Pancreas (tissue), 10 donors: ENCODE data around the gene TTC39B. TPM values are rescaled to one million over a fixed set of nuclear protein-coding genes. Genes with fewer than 3 reads are reported as not detected.
"Not testable (repeated sequence)": the region's sequence is repeated elsewhere in the genome, so short reads cannot be mapped to it uniquely, and the experiment has no call there.

Experiments used
- ATAC-seq, 4 donors: fragments of 200-7000 bp; cut with Tn5 transposase; one replicate each; pipeline versions ENCODE4 v1.8.0 to v1.9.1; 2020; ENCODE audit warnings: mild to moderate bottlenecking in 4 of 4, moderate library complexity in 4 of 4
- DNase-seq, 6 donors: peaks; one replicate each; pipeline ENCODE4 v3.0.0-alpha.2; 2020
- FAIRE-seq: peaks from 2 replicates; lab custom pipeline; 2012; peaks lifted over from hg19 to GRCh38; lab: Jason Lieb, UNC
- H3K27ac ChIP-seq, 4 donors: fragments of 200-600 bp; sonication (generic); 1 replicate in 3 of 4; 2 replicates in 1 of 4; pipeline versions ENCODE4 v1.5.0 to v1.8.0; 2020
- H3K27me3 ChIP-seq, 4 donors: fragments of 200-600 bp; one replicate each; pipeline ENCODE4 v1.8.0; 2021
- H3K36me3 ChIP-seq, 3 donors: fragments of 200-600 bp; sonication (generic) in 1 of 3; one replicate each; pipeline versions ENCODE4 v1.5.0 to v1.8.0; 2020 to 2021
- H3K4me1 ChIP-seq, 3 donors: fragments of 200-600 bp; one replicate each; pipeline ENCODE4 v1.8.0; 2021
- H3K4me3 ChIP-seq, 4 donors: fragments of 200-600 bp; sonication (generic) in 2 of 4; one replicate each; pipeline versions ENCODE4 v1.5.0 to v1.8.0; 2020 to 2021
- H3K9me3 ChIP-seq, 4 donors: fragments of 200-600 bp; one replicate each; pipeline ENCODE4 v1.8.0; 2021
- WGBS, 2 donors: extraction: QIAGEN DNeasy Blood & Tissue Kit; methylation state at CpG; one replicate each; pipeline ENCODE4 v1.1.7; 2013; 5-methylcytosine and 5-hydroxymethylcytosine counted together
- intact Hi-C, 3 donors: fragments of 100-400 bp; cut with DNase I; formaldehyde crosslinking; loops; one replicate each; pipeline versions ENCODE4 v1.11.1 to v1.14.2; 2022
- polyA plus RNA-seq, 2 donors: library from polyadenylated mRNA; stranded (reverse); fragments of 200-250 nt; gene quantifications; one replicate each; pipeline ENCODE4 v1.2.3, GENCODE V29; 2013
- total RNA-seq, 6 donors: library from RNA; stranded (reverse); fragmentation: NEBNext Ultra II Directional in 4 of 6; extraction: Animal tissue kit (Norgen Biotek cat#: 25700) in 4 of 6; gene quantifications; one replicate each; pipeline versions ENCODE4 v1.2.1 to v1.2.4, GENCODE V29; 2021 to 2023
- TF ChIP-seq, protein P1 (sequence below), 4 donors: fragments of 200-600 bp; sonication (generic) in 3 of 4; IDR thresholded peaks; one replicate each; pipeline versions ENCODE4 v1.5.0 to v1.8.0; 2021; ENCODE audit warnings: antibody characterized with exemption in 4 of 4
- donor health status: healthy with polysubstance abuse.
- donor health status: DM: no; HTN: no; CAD: no; lungs with moderate emphysema.
- donor health status: DM: no; HTN: no; CAD: no.
- donor health status: control.
- donor health status: control.
- donor health status: Bipolar disorder and iron deficiency.
- donor health status: DM: yes; HTN: yes; CAD: no.
- donor health status: DM: no; HTN: no; CAD: no.
- donor health status: DM: no; HTN: no; CAD: no.
- donor health status: DM: yes; HTN: yes; CAD: no.

Gene TTC39B
- total and polyA plus RNA-seq, 8 donors, result 1.5 to 12.1 (median 5.1) TPM

DNA sequence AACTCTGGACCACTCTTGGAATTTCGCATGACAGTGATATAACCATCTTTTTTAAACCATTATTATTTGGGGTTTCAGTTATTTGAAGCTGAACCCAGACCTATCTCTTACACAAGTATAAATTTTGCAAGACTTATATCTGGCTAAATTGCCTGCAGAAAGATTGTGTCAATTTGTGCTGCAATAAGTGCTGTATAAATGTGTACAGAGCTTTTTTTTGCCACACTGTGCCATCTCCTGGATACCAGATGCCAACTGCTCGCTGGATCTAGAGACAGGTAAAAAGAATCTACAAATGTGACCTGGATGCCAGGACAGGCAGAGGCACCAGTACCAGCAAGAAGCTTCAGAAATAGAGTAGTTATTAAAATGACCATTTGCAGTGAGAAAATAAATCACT lies 25.9 kb upstream of the TTC39B start:
- no peak for FAIRE-seq
- Histone ChIP-seq H3K9me3 (no peaks in the 10 kb centered on the region), H3K27ac (peak overlapping the region in 1 of 4 donors; percentile 4), H3K36me3 (no peaks in the 10 kb centered on the region), H3K4me3 (no peak overlapping the region), H3K4me1 (peaks cover 0 to 6% (median 4%) of the 10 kb centered on the region in 3 donors), H3K27me3 (no peaks in the 10 kb centered on the region)
- ATAC-seq, result peak in 3 of 4 donors; percentile 28 to 70 (median 65)
- intact Hi-C loops, result no loop called here
- WGBS, 2 donors, result 61 to 63% methylated on average over 2 of the region's 2 CpGs
- no peak for DNase-seq
- TF ChIP-seq, protein P1, sequence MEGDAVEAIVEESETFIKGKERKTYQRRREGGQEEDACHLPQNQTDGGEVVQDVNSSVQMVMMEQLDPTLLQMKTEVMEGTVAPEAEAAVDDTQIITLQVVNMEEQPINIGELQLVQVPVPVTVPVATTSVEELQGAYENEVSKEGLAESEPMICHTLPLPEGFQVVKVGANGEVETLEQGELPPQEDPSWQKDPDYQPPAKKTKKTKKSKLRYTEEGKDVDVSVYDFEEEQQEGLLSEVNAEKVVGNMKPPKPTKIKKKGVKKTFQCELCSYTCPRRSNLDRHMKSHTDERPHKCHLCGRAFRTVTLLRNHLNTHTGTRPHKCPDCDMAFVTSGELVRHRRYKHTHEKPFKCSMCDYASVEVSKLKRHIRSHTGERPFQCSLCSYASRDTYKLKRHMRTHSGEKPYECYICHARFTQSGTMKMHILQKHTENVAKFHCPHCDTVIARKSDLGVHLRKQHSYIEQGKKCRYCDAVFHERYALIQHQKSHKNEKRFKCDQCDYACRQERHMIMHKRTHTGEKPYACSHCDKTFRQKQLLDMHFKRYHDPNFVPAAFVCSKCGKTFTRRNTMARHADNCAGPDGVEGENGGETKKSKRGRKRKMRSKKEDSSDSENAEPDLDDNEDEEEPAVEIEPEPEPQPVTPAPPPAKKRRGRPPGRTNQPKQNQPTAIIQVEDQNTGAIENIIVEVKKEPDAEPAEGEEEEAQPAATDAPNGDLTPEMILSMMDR (IDR thresholded peaks at IDR 0.05), result no peak

DNA sequence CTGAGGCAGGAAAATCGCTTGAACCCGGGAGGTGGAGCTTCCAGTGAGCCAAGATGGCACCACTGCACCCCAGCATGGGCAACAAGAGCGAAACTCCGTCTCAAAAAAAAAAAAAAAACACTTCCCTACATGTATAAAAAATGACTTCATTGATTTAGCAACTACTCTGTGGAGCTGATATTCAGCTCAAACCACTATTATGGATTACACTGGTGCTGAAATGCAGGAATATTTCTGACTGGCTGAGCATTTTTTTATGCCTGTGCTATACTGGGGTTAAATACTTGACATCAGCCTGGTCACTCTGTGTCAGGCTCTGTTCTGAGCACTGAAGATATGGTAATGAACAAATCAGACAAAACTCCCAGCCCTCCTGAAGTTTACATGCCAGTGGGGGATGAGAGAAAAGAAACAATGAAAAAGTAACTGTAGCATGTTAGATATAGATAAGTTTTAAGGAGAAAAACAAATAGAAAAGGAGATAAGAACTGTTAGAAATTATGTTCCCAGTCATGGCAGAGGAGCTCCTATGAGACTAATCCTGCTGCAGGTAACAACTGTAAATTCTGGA lies 22.6 kb upstream of the TTC39B start:
- FAIRE-seq, result no peak
- intact Hi-C loops, result no loop called here
- Histone ChIP-seq H3K4me3 (no peak overlapping the region), H3K36me3 (no peaks in the 10 kb centered on the region), H3K27me3 (no peaks in the 10 kb centered on the region), H3K4me1 (peaks cover 0 to 6% (median 4%) of the 10 kb centered on the region in 3 donors), H3K27ac (no peak overlapping the region), H3K9me3 (no peaks in the 10 kb centered on the region)
- no peak for DNase-seq
- WGBS, 2 donors, result 85 to 89% methylated on average over 4 of the region's 4 CpGs
- TF ChIP-seq, protein P1 (IDR thresholded peaks at IDR 0.05), result no peak
- no peak for ATAC-seq

DNA sequence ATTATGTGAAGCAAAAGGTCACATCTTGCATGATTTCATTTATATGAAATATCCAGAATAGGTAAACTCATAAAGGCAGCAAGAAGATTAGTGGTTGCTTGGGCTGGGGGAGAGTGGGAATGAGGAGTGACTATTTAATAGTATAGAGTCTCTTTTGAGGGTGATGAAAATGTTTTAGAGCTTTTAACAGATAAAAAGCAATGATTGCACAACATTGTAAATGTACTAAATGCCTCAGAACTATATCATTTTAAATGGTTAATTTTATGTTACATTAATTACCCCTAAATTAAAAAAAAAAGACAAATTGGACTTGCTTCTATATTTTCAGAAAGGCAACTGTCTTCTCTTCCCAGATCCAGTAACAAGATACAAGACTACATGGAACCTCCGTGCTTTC lies 21.9 kb upstream of the TTC39B start:
- ATAC-seq (no peak), FAIRE-seq (no peak), DNase-seq (no peak)
- Histone ChIP-seq H3K4me3 (no peak overlapping the region), H3K27ac (no peak overlapping the region), H3K4me1 (peaks cover 0 to 5% (median 4%) of the 10 kb centered on the region in 3 donors), H3K27me3 (no peaks in the 10 kb centered on the region), H3K9me3 (no peaks in the 10 kb centered on the region), H3K36me3 (no peaks in the 10 kb centered on the region)
- WGBS, 2 donors, result 94 to 100% methylated on average over 1 of the region's 1 CpG
- TF ChIP-seq, protein P1 (IDR thresholded peaks at IDR 0.05), result no peak
- intact Hi-C loops, result no loop called here

DNA sequence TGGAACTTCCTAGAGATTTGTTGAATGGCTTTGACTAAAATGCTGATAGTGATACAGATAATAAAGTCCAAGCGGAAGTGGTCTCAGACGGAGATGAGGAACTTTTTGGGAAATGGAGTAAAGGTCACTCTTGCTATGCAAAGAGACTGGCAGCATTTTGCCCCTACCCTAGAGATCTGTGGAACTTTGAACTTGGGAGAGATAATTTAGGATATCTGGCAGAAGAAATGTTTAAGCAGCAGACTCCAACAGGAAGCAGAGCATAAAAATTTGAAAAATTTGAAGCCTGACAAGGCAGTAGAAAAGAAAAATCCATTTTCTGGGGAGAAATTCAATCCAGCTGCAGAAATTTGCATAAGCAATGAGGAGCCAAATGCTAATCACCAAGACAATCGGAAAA lies 15.7 kb upstream of the TTC39B start:
- H3K4me3 ChIP-seq, H3K4me1 ChIP-seq, ATAC-seq, DNase-seq, H3K9me3 ChIP-seq, intact Hi-C loops, H3K27me3 ChIP-seq, H3K36me3 ChIP-seq, FAIRE-seq, H3K27ac ChIP-seq: not testable (repeated sequence)
- WGBS, 2 donors, result 91 to 95% methylated on average over 3 of the region's 3 CpGs

DNA sequence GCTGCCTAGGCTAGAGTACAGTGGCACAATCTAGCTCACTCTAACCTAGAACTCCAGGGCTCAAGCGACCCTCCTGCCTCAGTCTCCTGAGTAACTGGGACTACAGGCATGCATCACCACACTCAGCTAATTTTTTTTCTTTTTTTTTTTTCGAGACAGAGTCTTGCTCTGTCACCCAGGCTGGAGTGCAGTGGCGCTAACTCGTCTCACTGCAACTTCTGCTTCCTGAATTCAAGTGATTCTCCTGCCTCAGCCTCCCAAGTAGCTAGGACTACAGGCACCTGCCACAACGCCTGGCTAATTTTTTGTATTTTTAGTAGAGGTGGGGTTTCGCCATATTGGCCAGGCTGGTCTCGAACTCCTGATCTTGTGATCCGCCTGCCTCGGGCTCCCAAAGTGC lies 12.6 kb upstream of the TTC39B start:
- H3K27ac ChIP-seq, H3K9me3 ChIP-seq, H3K36me3 ChIP-seq, DNase-seq, intact Hi-C loops, H3K27me3 ChIP-seq, H3K4me3 ChIP-seq, ATAC-seq, H3K4me1 ChIP-seq, FAIRE-seq: not testable (repeated sequence)
- 87% methylated on average over 9 of the region's 9 CpGs for WGBS, 2 donors

DNA sequence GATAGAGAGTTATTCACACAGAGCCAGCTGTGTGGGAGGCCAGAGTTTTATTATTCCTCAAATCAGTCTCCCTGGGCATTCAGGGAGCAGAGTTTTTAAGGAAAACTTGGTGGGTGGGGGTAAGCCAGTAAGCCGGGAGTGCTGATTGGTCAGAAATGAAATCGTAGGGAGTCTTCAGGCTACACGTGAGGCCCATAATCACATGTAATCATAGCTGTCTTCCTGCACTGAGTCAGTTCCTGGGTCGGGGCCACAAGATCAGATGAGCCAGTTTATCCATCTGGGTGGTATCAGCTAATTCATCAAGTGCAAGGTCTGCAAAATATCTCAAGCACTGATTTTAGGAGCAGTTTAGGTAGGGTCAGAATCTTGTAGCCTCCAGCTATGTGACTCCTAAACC lies 10.8 kb upstream of the TTC39B start:
- DNase-seq (no peak), ATAC-seq (no peak), FAIRE-seq (no peak)
- Histone ChIP-seq H3K27ac (no peak overlapping the region), H3K4me1 (no peaks in the 10 kb centered on the region), H3K36me3 (no peaks in the 10 kb centered on the region), H3K27me3 (no peaks in the 10 kb centered on the region), H3K9me3 (no peaks in the 10 kb centered on the region), H3K4me3 (no peak overlapping the region)
- intact Hi-C loops, result no loop called here
- 74 to 78% methylated on average over 4 of the region's 4 CpGs for WGBS, 2 donors
- TF ChIP-seq, protein P1 (IDR thresholded peaks at IDR 0.05), result no peak
